Suprapubic skin (tissue), 3 donors: Measurements from ENCODE around the gene NEB.

Experiments
- POLR2A ChIP-seq, 2 donors: fragments of 450-650 bp; IDR thresholded peaks; one replicate each; pipeline ENCODE4 v1.6.1; 2017; ENCODE audit warnings: antibody characterized with exemption in 2 of 2, mild to moderate bottlenecking in 2 of 2, moderate library complexity in 2 of 2
- TF ChIP-seq, protein P1 (sequence below), 2 donors: fragments of 200-600 bp in 1 of 2; fragments of 450-650 bp in 1 of 2; sonication (generic) in 1 of 2; IDR thresholded peaks; one replicate each; pipeline ENCODE4 v1.5.1; 2016 to 2019; ENCODE audit warnings: antibody characterized with exemption in 2 of 2, mild to moderate bottlenecking in 1 of 2, moderate library complexity in 1 of 2

- TF ChIP-seq POLR2A (IDR thresholded peaks at IDR 0.05) = no peak
- TF ChIP-seq, protein P1, sequence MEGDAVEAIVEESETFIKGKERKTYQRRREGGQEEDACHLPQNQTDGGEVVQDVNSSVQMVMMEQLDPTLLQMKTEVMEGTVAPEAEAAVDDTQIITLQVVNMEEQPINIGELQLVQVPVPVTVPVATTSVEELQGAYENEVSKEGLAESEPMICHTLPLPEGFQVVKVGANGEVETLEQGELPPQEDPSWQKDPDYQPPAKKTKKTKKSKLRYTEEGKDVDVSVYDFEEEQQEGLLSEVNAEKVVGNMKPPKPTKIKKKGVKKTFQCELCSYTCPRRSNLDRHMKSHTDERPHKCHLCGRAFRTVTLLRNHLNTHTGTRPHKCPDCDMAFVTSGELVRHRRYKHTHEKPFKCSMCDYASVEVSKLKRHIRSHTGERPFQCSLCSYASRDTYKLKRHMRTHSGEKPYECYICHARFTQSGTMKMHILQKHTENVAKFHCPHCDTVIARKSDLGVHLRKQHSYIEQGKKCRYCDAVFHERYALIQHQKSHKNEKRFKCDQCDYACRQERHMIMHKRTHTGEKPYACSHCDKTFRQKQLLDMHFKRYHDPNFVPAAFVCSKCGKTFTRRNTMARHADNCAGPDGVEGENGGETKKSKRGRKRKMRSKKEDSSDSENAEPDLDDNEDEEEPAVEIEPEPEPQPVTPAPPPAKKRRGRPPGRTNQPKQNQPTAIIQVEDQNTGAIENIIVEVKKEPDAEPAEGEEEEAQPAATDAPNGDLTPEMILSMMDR (IDR thresholded peaks at IDR 0.05) = no peak
Measured at GRCh38 chr2:151780938-151781337, 46.7 kb upstream of the NEB start.
